ENCODE data around the gene SOX18.

The SOX18 gene

DNA sequence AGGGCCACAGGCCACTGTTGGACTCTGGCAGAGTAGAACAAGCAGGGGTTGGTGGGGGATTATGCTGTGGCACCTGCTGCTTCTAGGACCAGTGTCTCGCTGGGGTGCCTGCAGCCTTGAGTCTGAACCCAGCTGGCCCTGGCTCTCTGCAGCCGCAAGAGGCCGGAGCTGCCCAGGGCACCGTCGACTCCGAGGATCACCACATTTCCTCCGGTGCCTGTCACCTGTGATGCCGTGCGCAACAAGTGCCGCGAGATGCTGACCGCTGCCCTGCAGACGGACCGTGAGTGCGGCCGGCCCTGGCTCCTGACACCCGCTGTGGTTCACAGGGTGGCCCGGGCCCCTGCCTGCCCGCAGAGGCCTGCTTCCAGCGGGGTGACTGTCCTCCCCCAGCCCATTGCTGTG is 19.8 kb upstream of the SOX18 start:
- DNase-seq: no peak

DNA sequence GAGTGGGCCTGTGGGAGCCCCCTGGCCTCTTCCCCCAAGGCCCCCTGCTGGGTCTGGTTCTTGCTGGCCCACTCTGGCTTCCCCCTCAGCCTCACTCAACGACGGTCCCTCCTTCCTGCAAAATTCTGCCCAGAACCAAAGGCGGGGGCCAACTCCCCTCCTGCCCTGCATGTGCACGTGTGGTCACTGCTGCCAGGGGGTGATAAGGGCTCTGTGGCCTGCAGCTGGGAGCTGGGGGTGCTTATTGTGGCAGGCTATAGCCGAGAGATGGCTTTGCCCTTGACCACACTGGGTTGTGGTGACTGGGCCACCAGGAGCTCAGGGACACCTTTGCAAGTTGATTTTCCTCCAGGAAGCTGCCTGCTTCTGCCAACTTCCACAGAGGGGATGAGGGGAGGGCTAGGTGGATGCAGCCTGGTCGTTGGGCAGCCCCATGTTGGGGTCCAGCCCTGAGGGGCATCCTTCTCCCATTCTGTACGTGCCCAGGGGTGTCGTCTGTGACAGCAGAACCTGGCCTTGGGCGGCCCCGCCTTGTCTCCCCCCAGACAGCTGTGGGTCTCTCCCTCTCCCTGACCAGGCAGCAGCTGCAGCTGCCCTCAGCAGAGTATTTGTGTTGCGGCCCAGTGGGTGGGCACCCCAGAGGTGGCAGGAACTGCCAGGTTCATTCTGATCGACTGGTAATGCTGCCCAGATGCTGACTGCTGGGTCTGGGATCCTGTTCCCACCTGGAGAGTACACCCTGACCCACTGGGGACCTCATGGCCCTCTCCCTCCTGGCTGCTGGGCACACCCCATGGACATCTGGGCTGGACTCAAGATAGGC is 19.2 kb upstream of the SOX18 start:
- no peak for DNase-seq

- DNase-seq: no peak
These were observed 18.4 kb upstream of the SOX18 start for GRCh38 chr20:64067733-64068307.

DNA sequence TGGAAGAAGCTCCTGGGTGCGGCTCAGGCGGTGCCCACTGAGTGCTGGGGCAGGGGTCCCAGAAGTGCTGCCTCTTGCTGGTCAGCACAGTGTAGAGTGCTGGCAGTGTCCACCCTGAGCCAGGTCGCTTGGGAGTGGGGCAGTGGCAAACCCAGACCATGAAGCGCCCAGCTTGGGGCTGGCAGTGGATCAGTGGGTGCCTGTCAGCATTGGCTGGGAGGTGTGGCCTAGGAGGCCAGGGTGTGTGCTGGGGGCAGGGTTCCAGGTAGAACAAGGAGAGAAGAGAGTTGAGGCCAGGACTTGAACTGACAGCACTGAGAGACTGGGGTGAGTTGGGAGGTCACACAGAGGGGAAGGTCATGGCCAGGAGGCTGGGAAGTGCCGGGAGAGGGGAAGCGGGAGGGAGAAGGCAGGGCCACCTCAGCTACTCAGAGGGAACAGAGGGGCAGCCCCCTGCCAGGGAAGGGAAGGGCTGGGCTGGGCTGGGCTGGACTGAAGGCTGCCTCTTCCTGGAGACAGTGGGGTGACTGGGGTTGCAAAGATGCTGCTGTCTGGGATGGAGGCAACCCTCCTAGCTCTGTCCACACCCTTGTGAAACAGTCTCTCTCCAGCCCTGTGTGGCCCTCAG is 17.7 kb upstream of the SOX18 start:
- DNase-seq: no peak

DNA sequence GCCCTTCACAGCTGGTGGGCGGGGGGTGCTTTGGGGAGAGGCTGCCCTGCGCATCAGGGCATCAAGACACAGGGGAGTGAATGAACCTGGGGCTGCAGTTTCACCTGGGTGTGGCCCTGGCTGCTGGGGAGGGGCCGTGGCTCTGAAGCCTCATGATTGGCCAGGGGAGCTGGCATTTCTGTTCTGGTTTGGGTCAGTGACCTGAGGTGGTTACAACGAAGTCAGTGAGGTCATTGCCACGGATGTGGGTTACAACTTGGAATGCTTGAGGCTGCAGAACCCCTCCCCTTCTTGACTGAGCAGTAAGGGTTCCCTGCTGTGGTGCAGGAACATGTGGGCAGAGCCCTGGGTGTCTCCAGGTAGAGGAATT is 16.5 kb upstream of the SOX18 start:
- no peak for DNase-seq

- no peak for DNase-seq
These were observed 15.9 kb upstream of the SOX18 start for GRCh38 chr20:64065062-64065973.

DNA sequence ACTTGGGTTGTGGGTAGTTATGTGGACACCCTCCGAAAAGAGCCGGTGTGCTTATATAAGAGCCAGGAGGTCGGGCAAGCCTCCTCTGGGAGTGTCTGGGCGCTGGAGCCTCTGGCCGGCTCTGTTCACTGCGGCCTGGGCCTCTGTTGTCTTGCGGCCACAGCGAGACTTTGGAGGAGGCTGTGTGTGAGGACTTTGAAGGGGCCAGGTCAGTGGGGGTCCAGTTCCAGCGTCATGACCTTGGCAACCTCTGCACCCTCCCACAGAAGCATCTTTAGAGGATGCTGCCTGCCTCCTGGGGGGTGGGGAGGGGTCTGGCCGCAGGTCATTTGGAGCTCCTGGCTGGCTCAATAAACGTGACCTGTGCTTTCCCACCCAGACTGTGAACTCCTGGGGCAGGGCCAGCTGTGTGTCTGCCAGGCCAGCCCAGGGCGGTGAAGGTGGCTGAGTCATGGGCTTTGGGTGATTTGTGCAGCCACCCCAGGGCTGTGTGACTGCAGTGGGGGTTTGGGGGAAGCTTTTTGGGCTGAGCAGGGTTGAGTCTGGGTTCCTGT is 14.8 kb upstream of the SOX18 start:
- no peak for DNase-seq

DNA sequence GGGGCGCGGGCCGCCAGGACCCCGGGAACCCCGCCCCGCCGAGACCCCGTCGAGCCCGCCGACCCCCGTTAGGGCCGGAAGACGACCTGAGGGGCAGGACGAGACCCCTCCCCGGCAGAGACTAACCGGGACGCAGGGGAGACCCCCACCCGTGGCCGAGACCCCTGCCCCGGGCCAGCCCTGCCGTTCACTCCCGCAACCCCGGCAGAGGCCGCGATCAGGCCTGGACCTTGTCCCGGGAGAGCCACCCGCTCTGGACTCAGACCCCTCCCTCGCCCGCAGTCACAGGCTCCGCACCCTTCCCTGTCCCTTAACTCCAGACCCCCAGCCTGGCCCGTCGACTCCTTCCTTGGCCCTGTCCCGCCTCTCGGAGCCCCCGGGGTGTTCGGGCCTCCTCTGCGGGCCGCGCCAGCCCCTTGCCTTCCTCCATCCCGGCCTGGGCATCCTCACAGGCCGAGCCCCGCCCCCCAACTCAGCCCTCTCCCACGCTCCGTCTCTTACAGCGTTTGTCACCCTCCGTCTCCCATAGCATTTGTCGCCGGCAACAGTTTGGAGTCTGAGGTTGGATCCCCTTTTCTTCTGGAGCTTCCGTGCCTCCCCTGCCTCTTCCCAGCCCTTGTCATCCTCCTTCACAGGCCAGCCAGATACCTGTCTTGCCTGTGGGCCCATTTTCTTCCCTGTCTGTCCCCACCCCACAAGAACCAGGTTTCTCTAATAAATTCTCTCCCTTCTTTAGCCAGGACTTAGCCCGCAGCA is 14.1 kb upstream of the SOX18 start:
- peak in 14 of 56 donors; percentile 7 to 64 (median 30) for DNase-seq

GRCh38 chr20:64062596-64063388 is 13.4 kb upstream of the SOX18 start, which contains the start of gene TCEA2:
Gene TCEA2 (plus strand): TSS chr20:64063198. CDS start chr20:64063313, 115 bp downstream.
- DNase-seq: peak; percentile 44 to 99 (median 94)

DNA sequence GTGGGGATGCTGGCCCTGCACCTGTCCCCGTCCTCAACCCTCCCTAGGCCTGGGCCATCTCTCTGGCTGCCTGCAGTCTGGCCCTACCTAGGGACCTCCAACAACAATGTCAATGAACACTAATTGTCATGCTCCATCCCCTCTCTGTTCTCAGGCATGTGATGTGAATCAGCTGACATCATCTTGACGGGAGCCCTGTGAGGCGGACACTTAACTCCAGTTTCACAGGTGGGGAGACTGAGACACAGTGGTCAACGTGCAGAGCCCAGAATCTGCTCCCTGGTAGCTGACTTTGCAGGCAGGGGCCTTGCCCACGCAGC is 12.8 kb upstream of the SOX18 start:
- peak in 4 of 56 donors; percentile 34 to 58 (median 46) for DNase-seq

DNA sequence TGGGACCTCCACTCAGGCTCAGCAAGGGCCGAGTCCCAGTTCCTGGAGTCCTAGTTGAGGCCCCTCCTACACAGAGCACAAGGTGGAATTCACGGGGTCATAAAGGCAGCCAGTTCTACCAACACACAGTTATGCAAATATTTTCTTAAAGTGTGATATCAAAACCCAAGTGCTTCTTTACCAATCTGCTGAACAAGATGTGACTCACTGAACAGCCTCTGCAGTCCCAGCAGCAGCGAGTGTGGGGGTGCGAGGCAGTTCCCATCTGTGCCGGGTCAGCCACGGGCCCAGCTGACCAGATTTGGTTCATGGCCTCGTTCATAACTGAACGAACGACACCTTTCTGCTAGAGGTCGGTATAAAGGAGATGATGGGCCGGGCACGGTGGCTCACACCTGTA is 9.1 kb upstream of the SOX18 start:
- peak in 1 of 56 donors; percentile 11 for DNase-seq

GRCh38 chr20:64057628-64058498 is 8.4 kb upstream of the SOX18 start:
- peak in 23 of 56 donors; percentile 7 to 65 (median 27) for DNase-seq

DNA sequence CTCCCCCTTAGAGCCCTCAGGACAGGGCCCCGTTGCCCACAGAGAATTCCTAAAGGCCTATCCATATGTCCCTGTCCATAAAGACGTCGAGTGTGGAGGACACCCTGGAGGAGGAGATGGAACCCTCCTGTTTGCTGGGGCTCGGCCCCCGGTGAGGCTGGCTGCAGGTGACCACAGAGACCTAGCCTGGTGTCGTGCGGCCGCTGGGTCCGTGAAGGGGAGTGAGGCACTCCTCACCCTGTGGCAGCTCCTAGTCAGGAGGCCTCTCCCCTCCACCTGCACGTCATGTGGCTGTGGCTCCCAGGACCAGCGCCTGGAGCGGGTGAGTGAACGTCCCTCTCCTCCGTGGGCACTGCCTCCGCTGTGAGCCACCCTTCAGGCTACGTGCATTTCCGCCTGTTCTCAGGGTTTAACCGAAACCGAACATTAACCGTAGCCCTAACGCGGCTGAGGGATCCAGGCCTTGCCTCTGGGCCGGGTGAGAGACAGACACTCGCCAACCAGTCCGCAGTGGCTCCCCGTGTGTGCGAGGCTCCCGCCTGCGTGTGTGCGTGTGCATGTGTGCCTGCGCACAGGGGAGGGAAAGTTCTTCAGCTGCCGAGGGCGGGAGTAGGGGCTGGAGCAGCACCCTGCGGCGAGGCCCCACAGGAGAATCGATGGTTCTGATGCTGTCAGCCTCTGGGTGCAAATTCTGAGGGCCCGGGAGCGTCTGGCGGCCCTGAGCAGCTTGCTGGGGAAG is 7.6 kb upstream of the SOX18 start:
- DNase-seq: no peak

GRCh38 chr20:64056639-64056888 is 7.1 kb upstream of the SOX18 start:
- no peak for DNase-seq

GRCh38 chr20:64055893-64056638 is 6.6 kb upstream of the SOX18 start:
- DNase-seq: no peak

DNA sequence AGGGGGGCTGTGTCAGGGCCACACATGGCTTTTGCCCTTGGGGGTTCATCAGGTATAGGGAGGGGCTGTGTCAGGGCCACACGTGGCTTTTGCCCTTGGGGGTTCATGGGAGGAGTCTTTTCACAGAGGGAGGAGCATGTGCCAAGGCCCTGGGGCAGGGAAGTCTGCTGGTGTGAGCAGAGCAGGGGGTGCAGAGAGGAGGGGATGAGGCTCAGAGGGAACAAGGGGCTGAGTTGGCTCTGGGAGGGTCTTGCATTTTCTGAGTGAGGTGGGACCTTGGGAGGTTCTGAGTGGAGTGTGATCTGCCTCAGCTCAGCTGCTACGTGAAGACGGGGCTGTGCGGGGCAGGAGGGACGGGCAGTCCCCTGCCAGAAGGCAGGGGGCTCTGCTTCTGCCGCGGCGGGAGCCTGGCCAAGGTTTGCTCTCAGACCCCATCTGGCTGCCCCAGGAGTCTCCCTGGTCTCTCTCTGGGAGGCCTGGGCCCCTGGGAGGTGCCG is 6.0 kb upstream of the SOX18 start:
- no peak for DNase-seq

All from amygdala (tissue), 56 donors.